HG03460 (cell line): ENCODE data around the gene TOMM5.
A peak's percentile ranks its signal among the peaks of the same experiment; 100 is the strongest.
"Not testable (repeated sequence)": the region's sequence is repeated elsewhere in the genome, so short reads cannot be mapped to it uniquely, and the experiment has no call there.

Source experiments
- ATAC-seq: cut with Tn5 transposase; IDR thresholded peaks from one replicate; pipeline ENCODE4 v1.9.1; 2021; ENCODE audit not compliant: unreplicated experiment

The TOMM5 gene

GRCh38 chr9:37611961-37612360 lies 19.6 kb upstream of the TOMM5 start:
- ATAC-seq = no peak

- no peak for ATAC-seq
Measured at GRCh38 chr9:37611014-37611413, 18.6 kb upstream of the TOMM5 start.

GRCh38 chr9:37609735-37610397 lies 17.5 kb upstream of the TOMM5 start:
- ATAC-seq = no peak

- ATAC-seq = no peak
Measured at GRCh38 chr9:37608250-37608649, 15.9 kb upstream of the TOMM5 start.

GRCh38 chr9:37604296-37604695 lies 11.9 kb upstream of the TOMM5 start:
- ATAC-seq = no peak

- ATAC-seq = no peak
Measured at GRCh38 chr9:37602817-37603216, 10.4 kb upstream of the TOMM5 start.

DNA sequence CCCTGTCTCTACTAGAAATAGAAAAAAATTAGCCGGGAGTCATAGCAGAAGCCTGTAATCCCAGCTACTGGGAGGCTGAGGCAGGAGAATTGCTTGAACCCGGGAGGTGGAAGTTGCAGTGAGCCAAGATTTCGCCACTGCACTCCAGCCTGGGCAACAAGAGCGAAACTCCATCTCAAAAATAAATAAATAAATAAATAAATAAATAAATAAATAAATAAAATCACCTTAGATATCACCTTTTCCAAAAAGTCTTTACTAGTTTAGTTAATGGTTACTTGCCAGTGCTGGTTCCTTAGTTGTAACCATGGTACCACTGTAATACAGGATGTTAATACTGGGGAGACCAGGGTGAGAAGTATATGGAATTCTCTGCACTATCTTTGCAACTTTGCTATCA lies 9.7 kb upstream of the TOMM5 start:
- ATAC-seq = not testable (repeated sequence)

GRCh38 chr9:37596504-37596903 lies 4.1 kb upstream of the TOMM5 start:
- ATAC-seq = no peak

GRCh38 chr9:37593883-37594448 lies 1.6 kb upstream of the TOMM5 start:
- ATAC-seq = no peak

GRCh38 chr9:37587521-37587920 lies 4.9 kb downstream of the TOMM5 start:
- no peak for ATAC-seq

DNA sequence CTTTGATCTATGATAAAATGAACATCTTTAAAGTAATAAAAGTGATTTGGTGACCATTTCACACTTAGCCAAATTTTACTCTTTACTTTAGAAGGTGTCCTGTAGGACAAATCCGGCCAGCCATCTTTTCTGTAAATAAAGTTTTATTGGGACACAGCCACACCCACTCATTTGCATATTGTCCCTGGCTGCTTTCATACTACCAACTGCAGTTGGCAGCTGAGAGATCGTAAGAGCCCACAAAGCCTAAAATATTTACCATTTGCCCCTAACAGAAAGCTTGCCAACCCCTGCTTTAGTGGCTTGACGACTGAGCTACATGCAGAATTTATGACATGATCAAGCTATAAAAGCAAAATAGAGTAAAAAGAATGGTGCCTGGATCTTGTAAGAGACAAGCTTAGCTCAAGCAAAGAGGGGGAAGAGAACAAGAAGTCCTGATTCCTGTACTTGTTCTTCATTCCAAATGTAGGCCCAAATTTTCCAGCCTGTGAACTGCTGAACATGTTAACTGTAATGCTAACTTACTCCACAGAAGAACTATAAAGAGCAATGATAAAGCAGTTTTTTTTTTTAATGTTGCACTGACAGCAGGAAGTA lies 8.8 kb downstream of the TOMM5 start:
- no peak for ATAC-seq

DNA sequence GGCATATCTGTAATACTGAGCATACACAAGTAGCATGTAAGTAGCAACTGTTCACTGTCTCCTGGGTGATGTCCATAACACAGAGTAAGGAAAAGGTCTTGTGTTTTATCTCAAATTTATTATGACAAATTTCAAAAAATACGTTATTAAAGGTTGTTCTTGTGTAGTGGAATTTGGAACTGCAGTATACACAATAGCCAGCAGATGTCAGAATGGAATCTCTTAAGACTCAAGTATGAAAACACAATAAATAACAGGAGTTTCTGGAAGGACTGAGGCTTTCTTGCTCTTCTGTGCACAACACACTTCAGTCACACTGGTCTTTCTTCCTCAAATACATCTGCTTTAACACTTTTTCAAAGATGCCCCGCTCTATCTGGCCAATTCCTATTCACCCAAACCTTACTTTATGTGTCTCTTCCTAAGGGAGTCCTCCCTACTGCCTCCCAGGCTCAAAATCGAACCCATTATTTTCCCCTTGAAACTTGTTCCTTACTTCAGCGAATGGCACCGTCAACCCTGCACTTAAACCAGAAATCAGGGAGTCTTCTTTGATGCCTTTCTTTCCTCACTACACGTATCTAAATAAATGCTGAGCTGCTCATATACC lies 9.7 kb downstream of the TOMM5 start:
- ATAC-seq = no peak

- ATAC-seq = peak; percentile 81
Measured at GRCh38 chr9:37575921-37576721, 16.3 kb downstream of the TOMM5 start, which contains the start of gene FBXO10. Gene FBXO10, minus strand, starts transcription at chr9:37576380. Its CDS starts 34,612 bp downstream, at chr9:37541768.

- ATAC-seq = peak; percentile 53
Measured at GRCh38 chr9:37575511-37575914, 16.9 kb downstream of the TOMM5 start.

DNA sequence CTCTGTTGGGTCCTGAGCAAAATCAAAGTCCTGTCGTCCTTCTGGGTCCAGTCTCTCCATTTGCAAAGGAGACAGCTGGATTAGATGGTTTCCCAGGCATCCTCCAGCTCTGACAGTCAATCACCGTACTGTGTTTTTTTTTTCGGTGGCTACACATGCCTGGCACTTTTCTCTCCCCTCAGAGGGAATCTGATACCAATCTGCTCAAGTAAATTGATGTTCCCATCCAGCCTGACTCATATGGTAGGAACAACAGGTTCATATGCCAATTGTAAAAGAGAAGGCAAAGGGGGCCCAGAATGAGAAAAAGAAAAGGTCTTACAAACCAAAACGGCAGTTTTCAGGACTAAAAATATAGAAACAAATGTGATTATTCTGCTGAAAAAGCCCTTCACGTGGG lies 17.4 kb downstream of the TOMM5 start:
- no peak for ATAC-seq

- no peak for ATAC-seq
Measured at GRCh38 chr9:37574241-37574721, 18.1 kb downstream of the TOMM5 start.

- ATAC-seq = no peak
Measured at GRCh38 chr9:37571282-37571681, 21.1 kb downstream of the TOMM5 start.

DNA sequence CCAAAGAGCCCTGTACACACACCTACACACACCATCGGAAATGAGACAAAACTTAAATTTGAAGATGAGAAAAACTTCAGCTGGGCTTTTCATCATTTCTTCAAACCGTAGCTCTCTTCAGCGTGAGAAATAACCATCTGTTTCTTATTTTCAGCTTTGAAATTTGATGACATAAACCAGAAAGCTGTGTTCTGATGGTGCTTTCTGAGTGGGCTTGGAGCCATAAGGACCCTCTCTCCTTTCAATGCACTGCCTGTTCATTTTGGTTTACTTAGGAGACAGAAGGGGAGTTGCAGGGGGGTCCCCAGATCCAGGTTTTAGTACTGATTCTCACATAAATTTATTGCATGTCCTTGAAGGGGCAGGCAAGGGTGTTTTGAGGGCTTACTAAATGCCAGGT lies 25.7 kb downstream of the TOMM5 start:
- no peak for ATAC-seq

DNA sequence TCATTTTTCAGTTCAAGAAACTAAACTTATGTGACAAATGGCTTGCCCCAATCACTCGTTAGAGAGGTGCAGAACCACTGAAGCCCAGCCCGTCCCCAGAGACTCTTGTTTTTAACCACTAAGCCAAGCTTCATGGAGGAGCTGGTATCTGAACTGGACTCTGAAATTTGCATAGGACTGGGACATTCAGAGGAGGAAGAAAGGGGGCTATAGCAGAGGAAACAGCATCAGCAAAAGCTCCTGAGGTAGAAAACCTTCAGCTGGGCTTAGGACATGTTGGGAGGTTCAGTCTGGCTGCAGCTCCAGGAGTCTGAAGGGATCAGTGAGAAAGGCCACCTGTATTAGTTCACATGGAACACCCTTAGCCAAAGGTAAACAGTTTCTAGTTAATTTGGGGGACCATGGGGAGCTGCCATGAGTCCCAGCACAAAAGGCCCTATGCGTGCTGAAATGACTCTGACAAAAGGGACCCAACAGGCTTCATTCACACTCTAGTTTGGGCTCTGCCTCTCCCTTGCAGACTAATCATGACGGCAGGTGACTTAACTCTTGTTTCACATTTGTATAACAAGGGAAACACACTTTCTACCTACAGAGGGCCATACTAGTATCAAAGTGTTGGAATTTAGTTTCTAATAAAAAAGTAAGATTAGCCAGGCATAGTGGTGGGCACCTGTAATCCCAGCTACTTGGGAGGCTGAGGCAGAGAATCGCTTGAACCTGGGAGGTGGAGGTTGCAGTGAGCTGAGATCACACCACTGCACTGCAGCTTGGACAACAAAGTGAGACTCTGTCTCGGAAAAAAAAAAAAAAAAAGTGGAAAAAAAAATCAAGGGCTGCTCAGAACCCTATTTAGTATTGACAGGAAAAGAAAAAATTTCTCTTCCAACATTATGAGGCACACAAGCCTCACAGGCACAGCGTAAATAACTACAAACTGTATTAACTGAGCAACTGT lies 26.5 kb downstream of the TOMM5 start:
- peak; percentile 82 for ATAC-seq

GRCh38 chr9:37564916-37565315 lies 27.5 kb downstream of the TOMM5 start:
- ATAC-seq = no peak
